ENCODE results near the gene BAG1.

The BAG1 gene

GRCh38 chr9:33250458-33250995, 14.0 kb downstream of the BAG1 start:
- TF ChIP-seq CTCF (IDR thresholded peaks at IDR 0.05; ENCODE audit: insufficient read depth, low read length, poor library complexity, severe bottlenecking) (no peak), EZH2phosphoT487 (conservative IDR thresholded peaks at IDR 0.05; ENCODE audit: low read length) (no peak)
- H3K9me3 ChIP-seq (ENCODE audit: insufficient read depth, low read length): no peaks in the 10 kb centered on the region
- no peak overlapping the region for H2AFZ ChIP-seq (ENCODE audit: low read depth, low read length, severe bottlenecking)
- H3K9me2 ChIP-seq (replicated peaks; ENCODE audit: insufficient read depth, low read length): no peaks in the 10 kb centered on the region
- H3F3A ChIP-seq (ENCODE audit: insufficient read depth): peaks cover 7% of the 10 kb centered on the region; the same call in 1 of the 2 replicates
- no peaks in the 10 kb centered on the region for H3K27me3 ChIP-seq (ENCODE audit: low read length)
- H4K20me1 ChIP-seq (ENCODE audit: low read depth, low read length): no peaks in the 10 kb centered on the region
- no peak overlapping the region for H3K4me2 ChIP-seq (ENCODE audit: low read depth, low read length, poor library complexity, severe bottlenecking)
- H3K9ac ChIP-seq (ENCODE audit: low read length): no peak overlapping the region
- H3K27ac ChIP-seq (ENCODE audit: low read depth, low read length): no peak overlapping the region
- no peaks in the 10 kb centered on the region for H3K79me2 ChIP-seq (ENCODE audit: insufficient read depth, low read length)
- peaks cover 13% of the 10 kb centered on the region; the same call in 1 of the 2 replicates for H3K36me3 ChIP-seq (ENCODE audit: low read length)
- H3K4me3 ChIP-seq (ENCODE audit: insufficient read depth, low read length, poor library complexity, severe bottlenecking): no peak overlapping the region

- Histone ChIP-seq H4K20me1 (ENCODE audit: low read depth, low read length) (no peaks in the 10 kb centered on the region), H3K4me3 (ENCODE audit: insufficient read depth, low read length, poor library complexity, severe bottlenecking) (no peak overlapping the region), H3K27me3 (ENCODE audit: low read length) (no peaks in the 10 kb centered on the region), H3K9me3 (ENCODE audit: insufficient read depth, low read length) (no peaks in the 10 kb centered on the region), H3K79me2 (ENCODE audit: insufficient read depth, low read length) (no peaks in the 10 kb centered on the region), H3K36me3 (ENCODE audit: low read length) (0 out of 2 replicates have a peak, but pooled peaks cover 12% of the 10 kb centered on the region), H2AFZ (ENCODE audit: low read depth, low read length, severe bottlenecking) (no peak overlapping the region), H3F3A (ENCODE audit: insufficient read depth) (peaks cover 7% of the 10 kb centered on the region; the same call in 1 of the 2 replicates), H3K9ac (ENCODE audit: low read length) (no peak overlapping the region), H3K9me2 (replicated peaks; ENCODE audit: insufficient read depth, low read length) (no peaks in the 10 kb centered on the region), H3K4me2 (ENCODE audit: low read depth, low read length, poor library complexity, severe bottlenecking) (no peak overlapping the region), H3K27ac (ENCODE audit: low read depth, low read length) (no peak overlapping the region)
- TF ChIP-seq EZH2phosphoT487 (conservative IDR thresholded peaks at IDR 0.05; ENCODE audit: low read length) (no peak), CTCF (IDR thresholded peaks at IDR 0.05; ENCODE audit: insufficient read depth, low read length, poor library complexity, severe bottlenecking) (no peak)
Observed at GRCh38 chr9:33249983-33250382, 14.5 kb downstream of the BAG1 start.

GRCh38 chr9:33249087-33249658, 15.3 kb downstream of the BAG1 start:
- H3K9me2 ChIP-seq (replicated peaks; ENCODE audit: insufficient read depth, low read length): no peaks in the 10 kb centered on the region
- no peak overlapping the region for H3K9ac ChIP-seq (ENCODE audit: low read length)
- H3K36me3 ChIP-seq (ENCODE audit: low read length): 0 out of 2 replicates have a peak, but pooled peaks cover 7% of the 10 kb centered on the region
- no peaks in the 10 kb centered on the region for H4K20me1 ChIP-seq (ENCODE audit: low read depth, low read length)
- H3K4me3 ChIP-seq (ENCODE audit: insufficient read depth, low read length, poor library complexity, severe bottlenecking): no peak overlapping the region
- peaks cover 7% of the 10 kb centered on the region; the same call in 1 of the 2 replicates for H3F3A ChIP-seq (ENCODE audit: insufficient read depth)
- H2AFZ ChIP-seq (ENCODE audit: low read depth, low read length, severe bottlenecking): no peak overlapping the region
- no peak overlapping the region for H3K27ac ChIP-seq (ENCODE audit: low read depth, low read length)
- H3K4me2 ChIP-seq (ENCODE audit: low read depth, low read length, poor library complexity, severe bottlenecking): no peak overlapping the region
- TF ChIP-seq EZH2phosphoT487 (conservative IDR thresholded peaks at IDR 0.05; ENCODE audit: low read length) (no peak), CTCF (IDR thresholded peaks at IDR 0.05; ENCODE audit: insufficient read depth, low read length, poor library complexity, severe bottlenecking) (no peak)
- no peaks in the 10 kb centered on the region for H3K79me2 ChIP-seq (ENCODE audit: insufficient read depth, low read length)
- no peaks in the 10 kb centered on the region for H3K9me3 ChIP-seq (ENCODE audit: insufficient read depth, low read length)
- no peaks in the 10 kb centered on the region for H3K27me3 ChIP-seq (ENCODE audit: low read length)

Measured in SU-DHL-6 (cell line).